CD4-positive, alpha-beta T cell (primary cell): ENCODE measurements around the gene RAP1GAP2. TPM values are rescaled to one million over a fixed set of nuclear protein-coding genes. Genes with fewer than 3 reads are reported as not detected.

ENCODE experiments used
- ATAC-seq: fragments of 200-7000 bp; cut with Tn5 transposase; one replicate; pipeline ENCODE4 v1.10.0; 2022; ENCODE audit warnings: mild to moderate bottlenecking; ENCODE audit not compliant: poor library complexity
- CTCF ChIA-PET: fragments of 350-600 bp; sonication (Branson Sonifier 250); formaldehyde crosslinking; loops from one replicate; lab custom pipeline; 2021; ENCODE audit warnings: antibody characterized with exemption, inconsistent platforms; lab: Charles Lee
- POLR2A ChIA-PET: fragments of 350-600 bp; sonication (Branson Sonifier 250); formaldehyde crosslinking; loops from one replicate; lab custom pipeline; 2021; ENCODE audit warnings: antibody characterized with exemption, inconsistent platforms; lab: Charles Lee
- DNase-seq, 14 experiments: peaks; one replicate each; pipeline ENCODE4 v3.0.0-alpha.2; 2013 to 2020; ENCODE audit warnings: mixed read lengths in 2 of 14
- H3K27ac ChIP-seq, 2 donors: one replicate each; pipeline versions ENCODE4 v1.5.1 to v1.7.0; 2013; ENCODE audit warnings: low read length in 2 of 2, low read depth in 1 of 2, mild to moderate bottlenecking in 1 of 2
- H3K27me3 ChIP-seq, 2 experiments: 1 replicate in 1 of 2; 2 replicates in 1 of 2; pipeline versions ENCODE4 v1.6.1 to v1.7.0; 2013; ENCODE audit warnings: low read length in 2 of 2, control low read depth in 1 of 2, mild to moderate bottlenecking in 1 of 2, moderate library complexity in 1 of 2; ENCODE audit not compliant: insufficient read depth in 2 of 2, control insufficient read depth in 1 of 2
- H3K36me3 ChIP-seq: one replicate; pipeline ENCODE4 v1.6.1; 2013; ENCODE audit warnings: low read length, control low read depth; ENCODE audit not compliant: insufficient read depth
- H3K4me1 ChIP-seq: one replicate; pipeline ENCODE4 v1.6.1; 2013; ENCODE audit warnings: low read length, control low read depth; ENCODE audit not compliant: insufficient read depth
- H3K4me3 ChIP-seq: one replicate; pipeline ENCODE4 v1.5.1; 2013; ENCODE audit warnings: mild to moderate bottlenecking, low read length, moderate library complexity
- H3K9me3 ChIP-seq, 2 experiments: 1 replicate in 1 of 2; 2 replicates in 1 of 2; pipeline versions ENCODE4 v1.6.1 to v1.7.0; 2013; ENCODE audit warnings: low read length in 2 of 2, mild to moderate bottlenecking in 2 of 2, control low read depth in 1 of 2, moderate library complexity in 1 of 2; ENCODE audit not compliant: control insufficient read depth in 1 of 2, insufficient read depth in 1 of 2
- H3K27ac Mint-ChIP-seq: one replicate; pipeline ENCODE4 v1.8.0; 2020; ENCODE audit warnings: mixed read lengths
- H3K27me3 Mint-ChIP-seq: one replicate; pipeline ENCODE4 v1.8.0; 2021; ENCODE audit warnings: mixed read lengths
- H3K36me3 Mint-ChIP-seq: one replicate; pipeline ENCODE4 v1.8.0; 2021; ENCODE audit warnings: low read depth, mixed read lengths
- H3K4me1 Mint-ChIP-seq: one replicate; pipeline ENCODE4 v1.8.0; 2021; ENCODE audit warnings: low read depth, mixed read lengths
- H3K4me3 Mint-ChIP-seq: one replicate; pipeline ENCODE4 v1.8.0; 2020; ENCODE audit warnings: mild to moderate bottlenecking, mixed read lengths
- H3K9me3 Mint-ChIP-seq: one replicate; pipeline ENCODE4 v1.8.0; 2020; ENCODE audit warnings: mixed read lengths
- intact Hi-C, 2 experiments: fragments of 100-400 bp; cut with DNase I in 1 of 2; cut with micrococcal nuclease in 1 of 2; formaldehyde crosslinking; loops; one replicate each; pipeline versions ENCODE4 v1.15.1 to v1.9.0; 2023 to 2025; cut with DNase I, micrococcal nuclease
- total RNA-seq, 174 experiments: library from RNA in 2 of 174; stranded (reverse) in 2 of 174; gene quantifications; one replicate each; pipeline ENCODE4 v1.2.3 and lab custom pipeline; 2021 to 2026
- TF ChIP-seq, protein P1 (sequence below): fragments of 200-600 bp; IDR thresholded peaks from one replicate; pipeline ENCODE4 v1.8.0; 2022; ENCODE audit warnings: antibody characterized with exemption, mild to moderate bottlenecking

The RAP1GAP2 gene
- total RNA-seq, 2 experiments from 2014 or later: 46.3 to 49.7 TPM

DNA sequence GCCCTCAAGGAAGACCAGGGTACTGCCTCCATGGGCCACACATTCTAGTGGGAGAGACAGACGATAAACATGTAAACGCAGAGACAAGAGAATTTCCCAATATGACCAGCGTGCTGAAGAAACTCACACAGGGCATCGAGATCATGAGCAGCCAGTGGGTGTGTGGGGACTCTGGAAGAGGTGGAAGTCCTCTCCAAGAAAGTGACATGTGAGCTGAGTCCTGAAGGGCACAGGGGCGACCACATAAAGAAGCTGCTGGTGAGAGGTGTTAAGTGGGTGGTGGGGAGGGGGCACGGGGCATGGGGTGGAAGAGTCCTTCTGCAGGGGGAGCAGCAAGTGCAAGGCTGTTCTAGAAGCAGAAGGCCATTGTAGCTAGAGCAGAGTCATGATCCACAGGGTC, 21.0 kb upstream of the RAP1GAP2 start:
- TF ChIP-seq, protein P1, sequence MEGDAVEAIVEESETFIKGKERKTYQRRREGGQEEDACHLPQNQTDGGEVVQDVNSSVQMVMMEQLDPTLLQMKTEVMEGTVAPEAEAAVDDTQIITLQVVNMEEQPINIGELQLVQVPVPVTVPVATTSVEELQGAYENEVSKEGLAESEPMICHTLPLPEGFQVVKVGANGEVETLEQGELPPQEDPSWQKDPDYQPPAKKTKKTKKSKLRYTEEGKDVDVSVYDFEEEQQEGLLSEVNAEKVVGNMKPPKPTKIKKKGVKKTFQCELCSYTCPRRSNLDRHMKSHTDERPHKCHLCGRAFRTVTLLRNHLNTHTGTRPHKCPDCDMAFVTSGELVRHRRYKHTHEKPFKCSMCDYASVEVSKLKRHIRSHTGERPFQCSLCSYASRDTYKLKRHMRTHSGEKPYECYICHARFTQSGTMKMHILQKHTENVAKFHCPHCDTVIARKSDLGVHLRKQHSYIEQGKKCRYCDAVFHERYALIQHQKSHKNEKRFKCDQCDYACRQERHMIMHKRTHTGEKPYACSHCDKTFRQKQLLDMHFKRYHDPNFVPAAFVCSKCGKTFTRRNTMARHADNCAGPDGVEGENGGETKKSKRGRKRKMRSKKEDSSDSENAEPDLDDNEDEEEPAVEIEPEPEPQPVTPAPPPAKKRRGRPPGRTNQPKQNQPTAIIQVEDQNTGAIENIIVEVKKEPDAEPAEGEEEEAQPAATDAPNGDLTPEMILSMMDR: no peak
- Histone ChIP-seq H3K4me3 (no peak overlapping the region), H3K36me3 (no peaks in the 10 kb centered on the region), H3K27ac (no peak overlapping the region), H3K9me3 (peaks cover 0 to 7% of the 10 kb centered on the region in 2 experiments), H3K4me1 (peaks cover 14% of the 10 kb centered on the region), H3K27me3 (peaks cover 30 to 33% of the 10 kb centered on the region in 2 experiments)
- intact Hi-C loops: no loop called here
- H3K36me3 Mint-ChIP-seq: no peaks in the 10 kb centered on the region
- peaks cover 14% of the 10 kb centered on the region for H3K4me1 Mint-ChIP-seq
- ChIA-PET POLR2A (no interaction called here), CTCF (interaction anchor here (1.6 kb wide), 1 partner anchor 11 kb away, joined by 4 read pairs; no protein-coding TSS in a partner anchor)
- no peaks in the 10 kb centered on the region for H3K9me3 Mint-ChIP-seq
- H3K27ac Mint-ChIP-seq: no peak overlapping the region
- H3K4me3 Mint-ChIP-seq: no peak overlapping the region
- H3K27me3 Mint-ChIP-seq: peaks cover 57% of the 10 kb centered on the region
- ATAC-seq (no peak), DNase-seq (no peak)

- no peaks in the 10 kb centered on the region for H3K36me3 Mint-ChIP-seq
- DNase-seq: peak in 3 of 14 experiments; percentile 10 to 41 (median 31)
- H3K4me1 Mint-ChIP-seq: peaks cover 14% of the 10 kb centered on the region
- peak overlapping the region; percentile 38 for H3K4me3 Mint-ChIP-seq
- no peaks in the 10 kb centered on the region for H3K36me3 ChIP-seq
- POLR2A ChIA-PET: no interaction called here
- peaks cover 0 to 7% of the 10 kb centered on the region in 2 experiments for H3K9me3 ChIP-seq
- no peak overlapping the region for H3K27ac ChIP-seq
- peaks cover 57% of the 10 kb centered on the region for H3K27me3 Mint-ChIP-seq
- TF ChIP-seq, protein P1: no peak
- ATAC-seq: peak; percentile 73
- H3K27ac Mint-ChIP-seq: no peak overlapping the region
- CTCF ChIA-PET: interaction anchor here (1.6 kb wide), 1 partner anchor 10 kb away, joined by 4 read pairs; no protein-coding TSS in a partner anchor
- H3K4me3 ChIP-seq: peak overlapping the region; percentile 37
- intact Hi-C loops: no loop called here
- peaks cover 14% of the 10 kb centered on the region for H3K4me1 ChIP-seq
- no peaks in the 10 kb centered on the region for H3K9me3 Mint-ChIP-seq
- peaks cover 30 to 33% of the 10 kb centered on the region in 2 experiments for H3K27me3 ChIP-seq
Measured at GRCh38 chr17:2776589-2777241, 19.5 kb upstream of the RAP1GAP2 start.

DNA sequence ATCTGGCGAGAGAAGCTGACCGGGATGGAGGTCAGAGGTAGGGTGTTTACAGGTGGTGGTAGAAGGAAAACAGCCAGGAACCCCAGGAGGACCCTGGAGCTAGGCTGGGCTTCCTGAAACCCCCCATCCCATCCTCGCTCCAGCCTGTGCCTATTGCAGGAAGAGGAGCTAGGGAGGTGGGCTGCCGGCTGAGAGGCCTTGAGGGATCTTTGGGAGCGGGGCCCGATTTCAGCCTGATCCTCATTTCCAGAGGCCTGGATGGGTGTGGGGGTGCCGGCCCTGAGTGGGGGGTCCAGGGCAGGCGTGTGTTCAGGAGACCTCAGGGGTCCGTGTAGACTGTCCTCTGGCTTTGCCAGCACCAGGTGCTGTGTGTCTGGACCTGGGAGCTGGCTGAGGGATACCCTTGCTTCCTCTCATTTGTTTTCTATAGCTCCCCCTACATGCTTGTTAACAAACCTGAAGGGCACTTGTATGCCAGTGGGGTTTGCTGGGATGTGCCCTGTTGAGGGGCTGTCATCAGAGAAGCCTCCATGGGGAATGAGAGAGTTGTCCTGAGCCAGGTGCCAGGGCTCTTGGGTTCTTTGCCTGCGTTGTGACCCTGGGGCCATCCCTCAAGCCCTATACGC, 18.9 kb upstream of the RAP1GAP2 start:
- intact Hi-C loops: no loop called here
- POLR2A ChIA-PET: no interaction called here
- Mint-ChIP-seq H3K4me3 (peak overlapping the region; percentile 38), H3K27ac (no peak overlapping the region), H3K4me1 (peaks cover 14% of the 10 kb centered on the region), H3K36me3 (no peaks in the 10 kb centered on the region), H3K9me3 (no peaks in the 10 kb centered on the region), H3K27me3 (peaks cover 56% of the 10 kb centered on the region)
- TF ChIP-seq, protein P1: no peak
- H3K27ac ChIP-seq: no peak overlapping the region
- no peak for ATAC-seq
- no peaks in the 10 kb centered on the region for H3K36me3 ChIP-seq
- H3K4me1 ChIP-seq: peaks cover 14% of the 10 kb centered on the region
- CTCF ChIA-PET: no interaction called here
- H3K9me3 ChIP-seq: peaks cover 0 to 7% of the 10 kb centered on the region in 2 experiments
- no peak for DNase-seq
- H3K4me3 ChIP-seq: peak overlapping the region; percentile 37
- H3K27me3 ChIP-seq: peaks cover 30 to 33% of the 10 kb centered on the region in 2 experiments
